Raji (cell line): ENCODE data around the gene LHX4.

Experiments
- POLR2A ChIP-seq: IDR thresholded peaks from 2 replicates; pipeline ENCODE4 v1.6.1; 2011; ENCODE audit warnings: low read depth, low read length, control low read depth; ENCODE audit not compliant: insufficient read depth

The LHX4 gene

GRCh38 chr1:180211156-180211859, 18.8 kb upstream of the LHX4 start:
- TF ChIP-seq POLR2A, result no peak

GRCh38 chr1:180211860-180212229, 18.2 kb upstream of the LHX4 start:
- TF ChIP-seq POLR2A, result no peak

- TF ChIP-seq POLR2A, result no peak
Measured at GRCh38 chr1:180213401-180214170, 16.5 kb upstream of the LHX4 start.

GRCh38 chr1:180215856-180216625, 14.0 kb upstream of the LHX4 start:
- no peak for TF ChIP-seq POLR2A

- no peak for TF ChIP-seq POLR2A
Measured at GRCh38 chr1:180217006-180217405, 13.1 kb upstream of the LHX4 start.

- no peak for TF ChIP-seq POLR2A
Measured at GRCh38 chr1:180218806-180219765, 11.0 kb upstream of the LHX4 start.

GRCh38 chr1:180219776-180220175, 10.3 kb upstream of the LHX4 start:
- TF ChIP-seq POLR2A, result no peak

GRCh38 chr1:180221462-180221861, 8.6 kb upstream of the LHX4 start:
- no peak for TF ChIP-seq POLR2A

- TF ChIP-seq POLR2A, result no peak
Measured at GRCh38 chr1:180224902-180225301, 5.2 kb upstream of the LHX4 start.

- no peak for TF ChIP-seq POLR2A
Measured at GRCh38 chr1:180225403-180225802, 4.7 kb upstream of the LHX4 start.

GRCh38 chr1:180227861-180228647, 2.0 kb upstream of the LHX4 start:
- TF ChIP-seq POLR2A, result no peak

GRCh38 chr1:180228648-180229482, 1.2 kb upstream of the LHX4 start:
- no peak for TF ChIP-seq POLR2A

GRCh38 chr1:180230416-180230790, 339 bp downstream of the LHX4 start:
- no peak for TF ChIP-seq POLR2A
